Liver (tissue), 9 donors: ENCODE data around the gene ZNF492. TPM values are rescaled to one million over a fixed set of nuclear protein-coding genes. Genes with fewer than 3 reads are reported as not detected.
A peak's percentile ranks its signal among the peaks of the same experiment; 100 is the strongest.
"Not testable (repeated sequence)": the region's sequence is repeated elsewhere in the genome, so short reads cannot be mapped to it uniquely, and the experiment has no call there.

Experiments
- DNase-seq: peaks from one replicate; pipeline ENCODE4 v3.0.0-alpha.2; 2017; ENCODE audit warnings: low spot score
- H3K27ac ChIP-seq, 2 donors: one replicate each; pipeline ENCODE4 v1.7.0; 2013; ENCODE audit warnings: inconsistent platforms in 2 of 2, low read length in 2 of 2, control low read depth in 1 of 2, low read depth in 1 of 2, mild to moderate bottlenecking in 1 of 2
- H3K27me3 ChIP-seq, 4 donors: one replicate each; pipeline versions ENCODE4 v1.6.1 to v1.7.0; 2013; ENCODE audit warnings: low read length in 3 of 4, inconsistent platforms in 1 of 4, mild to moderate bottlenecking in 1 of 4, moderate library complexity in 1 of 4; ENCODE audit not compliant: control insufficient read depth in 4 of 4, insufficient read depth in 4 of 4
- H3K36me3 ChIP-seq, 4 donors: one replicate each; pipeline versions ENCODE4 v1.6.1 to v1.7.0; 2013; ENCODE audit warnings: low read length in 3 of 4, mild to moderate bottlenecking in 3 of 4, low read depth in 1 of 4, moderate library complexity in 1 of 4; ENCODE audit not compliant: control insufficient read depth in 4 of 4, insufficient read depth in 3 of 4
- H3K4me1 ChIP-seq, 4 donors: one replicate each; pipeline versions ENCODE4 v1.6.1 to v1.7.0; 2013; ENCODE audit warnings: low read length in 3 of 4, mild to moderate bottlenecking in 3 of 4, moderate library complexity in 1 of 4; ENCODE audit not compliant: control insufficient read depth in 4 of 4, insufficient read depth in 4 of 4
- H3K4me3 ChIP-seq, 3 donors: one replicate each; pipeline versions ENCODE4 v1.6.1 to v1.7.0; 2013; ENCODE audit warnings: low read length in 3 of 3, control low read depth in 1 of 3, low read depth in 1 of 3, mild to moderate bottlenecking in 1 of 3
- H3K9ac ChIP-seq, 2 donors: one replicate each; pipeline ENCODE4 v1.7.0; 2013; ENCODE audit warnings: low read length in 2 of 2, mild to moderate bottlenecking in 2 of 2, moderate library complexity in 2 of 2, control low read depth in 1 of 2, low read depth in 1 of 2
- H3K9me3 ChIP-seq, 4 donors: one replicate each; pipeline versions ENCODE4 v1.6.1 to v1.7.0; 2013; ENCODE audit warnings: low read length in 3 of 4; ENCODE audit not compliant: control insufficient read depth in 4 of 4
- EGR1 ChIP-seq, 2 donors: IDR thresholded peaks; 2 replicates each; pipeline ENCODE4 v1.6.1; 2016 to 2018; ENCODE audit warnings: antibody characterized with exemption in 2 of 2, low read depth in 2 of 2
- FOXA2 ChIP-seq: IDR thresholded peaks from 2 replicates; pipeline ENCODE4 v1.6.1; 2016; ENCODE audit warnings: antibody characterized with exemption
- GABPA ChIP-seq, 2 donors: IDR thresholded peaks in 1 of 2; conservative IDR thresholded peaks in 1 of 2; 2 replicates each; pipeline ENCODE4 v1.6.1; 2016; ENCODE audit warnings: antibody characterized with exemption in 2 of 2, mild to moderate bottlenecking in 1 of 2, moderate library complexity in 1 of 2
- HNF4A ChIP-seq, 2 donors: conservative IDR thresholded peaks; 2 replicates each; pipeline ENCODE4 v1.6.1; 2016; ENCODE audit warnings: antibody characterized with exemption in 2 of 2, mild to moderate bottlenecking in 2 of 2
- JUND ChIP-seq, 2 donors: IDR thresholded peaks; 2 replicates each; pipeline ENCODE4 v1.6.1; 2016; ENCODE audit warnings: antibody characterized with exemption in 2 of 2
- NR2F2 ChIP-seq: IDR thresholded peaks from 2 replicates; pipeline ENCODE4 v1.6.1; 2016; ENCODE audit warnings: antibody characterized with exemption
- RAD21 ChIP-seq, 2 donors: IDR thresholded peaks; 2 replicates each; pipeline ENCODE4 v1.6.1; 2016; ENCODE audit warnings: antibody characterized with exemption in 2 of 2, mild to moderate bottlenecking in 2 of 2
- REST ChIP-seq: IDR thresholded peaks from 2 replicates; pipeline ENCODE4 v1.6.1; 2016; ENCODE audit warnings: antibody characterized with exemption, mild to moderate bottlenecking
- RXRA ChIP-seq, 2 donors: IDR thresholded peaks; 2 replicates each; pipeline ENCODE4 v1.6.1; 2017 to 2018; ENCODE audit warnings: antibody characterized with exemption in 2 of 2, mild to moderate bottlenecking in 1 of 2
- SP1 ChIP-seq: IDR thresholded peaks from 2 replicates; pipeline ENCODE4 v1.6.1; 2018; ENCODE audit warnings: antibody characterized with exemption, mild to moderate bottlenecking
- TAF1 ChIP-seq: conservative IDR thresholded peaks from 2 replicates; pipeline ENCODE4 v1.6.1; 2016; ENCODE audit warnings: antibody characterized with exemption, mild to moderate bottlenecking
- YY1 ChIP-seq: IDR thresholded peaks from 2 replicates; pipeline ENCODE4 v1.6.1; 2016; ENCODE audit warnings: antibody characterized with exemption, mild to moderate bottlenecking
- WGBS: extraction: QIAGEN DNeasy Blood & Tissue Kit; methylation state at CpG from one replicate; pipeline ENCODE4 v1.1.7; 2013; 5-methylcytosine and 5-hydroxymethylcytosine counted together
- polyA plus RNA-seq, 2 donors: library from polyadenylated mRNA; stranded (reverse) in 1 of 2; unstranded in 1 of 2; fragments of 200-250 nt in 1 of 2; fragments of >200 nt in 1 of 2; fragmentation: Nextera tagmentation in 1 of 2; extraction: Ambion mirVana in 1 of 2; gene quantifications; one replicate each; pipeline versions ENCODE4 v1.2.1 to v1.2.3, GENCODE V29; 2013 to 2015
- total RNA-seq, 2 donors: library from RNA; depleted of rRNA; stranded (reverse); fragments of >200 nt; gene quantifications; one replicate each; pipeline ENCODE4 v1.2.3, GENCODE V29; 2014
- TF ChIP-seq, protein P1 (sequence below): IDR thresholded peaks from 2 replicates; pipeline ENCODE4 v1.6.1; 2016; ENCODE audit warnings: antibody characterized with exemption
- donor health status: healthy.
- donor health status: healthy.
- donor health status: healthy.
- donor health status: healthy.
- donor health status: healthy.

The ZNF492 gene
- 1 to 10 TPM in 1 of 2 donors, under 1 TPM in 1; under 0.01 to 2.4 TPM for total RNA-seq
- under 1 TPM in 1 of 2 donors, not detected in 1; 0.01 TPM for polyA plus RNA-seq

DNA sequence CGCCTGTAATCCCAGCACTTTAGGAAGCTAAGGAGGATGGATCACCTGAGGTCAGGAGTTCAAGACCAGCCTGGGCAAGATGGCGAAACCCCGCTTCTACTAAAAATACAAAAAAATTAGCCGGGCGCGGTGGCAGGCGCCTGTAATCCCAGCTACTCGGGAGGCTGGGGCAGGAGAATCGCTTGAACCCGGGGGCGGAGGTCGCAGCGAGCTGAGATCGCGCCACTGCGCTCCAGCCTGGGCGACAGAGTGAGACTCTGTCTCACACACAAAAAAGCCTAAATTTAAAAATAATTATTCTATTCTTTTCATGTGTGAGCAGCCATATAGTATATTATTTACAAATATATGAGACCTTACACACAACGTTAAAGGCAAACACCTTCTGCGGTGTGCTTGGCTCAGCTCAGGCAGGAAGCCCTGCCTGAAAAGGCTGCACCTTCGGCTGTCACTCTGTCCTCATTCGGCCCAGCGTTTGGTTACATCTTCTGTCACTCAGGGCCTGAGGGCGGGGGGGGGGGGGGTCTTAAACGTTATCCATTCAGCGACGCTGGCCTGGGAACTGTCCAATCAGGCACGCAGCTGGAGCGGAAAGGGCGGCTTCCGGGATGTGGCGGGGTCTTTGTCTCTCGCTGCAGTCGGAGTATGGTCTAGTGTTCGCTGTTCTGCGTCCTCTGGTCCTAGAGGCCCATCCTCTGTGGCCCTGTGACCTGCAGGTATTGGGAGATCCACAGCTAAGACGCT is at the start of gene ZNF492:
ZNF492 (plus strand) TSS at position 619 of the 744 bp plus-strand sequence. CDS start 19,076 bp downstream, outside the sequence.
- WGBS = 8% methylated on average over 36 of the region's 36 CpGs
- not testable (repeated sequence) for H3K36me3 ChIP-seq, H3K9me3 ChIP-seq, H3K4me1 ChIP-seq, H3K27ac ChIP-seq, H3K9ac ChIP-seq, H3K27me3 ChIP-seq
- DNase-seq = peak; percentile 88
- H3K4me3 ChIP-seq = peak within 1 kb of the TSS in 2 of 3 donors; percentile 5 to 34
- TF ChIP-seq SP1 (peak; percentile 13), GABPA (IDR thresholded peaks at IDR 0.05 in 1 of 2, conservative IDR thresholded peaks at IDR 0.05 in 1 of 2) (peak; percentile 46 to 66)

DNA sequence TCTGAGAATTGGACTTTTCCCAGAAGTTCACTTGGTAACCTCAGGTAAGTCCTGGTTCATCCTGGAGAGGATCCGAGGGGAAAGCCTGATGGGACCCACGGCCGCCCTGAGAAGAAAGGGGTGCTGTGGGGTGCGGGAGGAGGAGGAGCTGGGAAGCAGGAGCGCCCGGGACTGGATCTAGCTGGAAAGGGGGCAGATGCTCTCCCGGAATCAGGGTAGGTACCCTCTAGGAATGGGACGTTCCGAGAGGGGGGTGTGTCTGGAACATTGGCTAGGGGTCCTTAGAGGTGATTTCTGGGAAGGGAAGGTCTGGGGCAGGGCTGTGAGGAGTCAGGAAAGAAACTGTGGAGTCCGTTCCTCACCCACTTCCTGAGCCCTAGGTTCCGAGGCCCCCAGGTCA is 38.7 kb upstream of the ZNF492 start:
- 40% methylated on average over 11 of the region's 11 CpGs for WGBS
- H3K27me3 ChIP-seq = no peaks in the 10 kb centered on the region
- no peak overlapping the region for H3K4me3 ChIP-seq
- no peak overlapping the region for H3K27ac ChIP-seq
- peaks cover 0 to 9% (median 4%) of the 10 kb centered on the region in 4 donors for H3K9me3 ChIP-seq
- TF ChIP-seq RXRA (IDR thresholded peaks at IDR 0.05) (no peak), HNF4A (conservative IDR thresholded peaks at IDR 0.05) (no peak), YY1 (no peak), TAF1 (no peak), EGR1 (IDR thresholded peaks at IDR 0.05; ENCODE audit: low read depth in 2 of 2) (no peak)
- H3K4me1 ChIP-seq = peaks cover 0 to 3% (median 0%) of the 10 kb centered on the region in 4 donors
- no peak for DNase-seq
- H3K36me3 ChIP-seq = no peaks in the 10 kb centered on the region
- H3K9ac ChIP-seq = no peak overlapping the region

DNA sequence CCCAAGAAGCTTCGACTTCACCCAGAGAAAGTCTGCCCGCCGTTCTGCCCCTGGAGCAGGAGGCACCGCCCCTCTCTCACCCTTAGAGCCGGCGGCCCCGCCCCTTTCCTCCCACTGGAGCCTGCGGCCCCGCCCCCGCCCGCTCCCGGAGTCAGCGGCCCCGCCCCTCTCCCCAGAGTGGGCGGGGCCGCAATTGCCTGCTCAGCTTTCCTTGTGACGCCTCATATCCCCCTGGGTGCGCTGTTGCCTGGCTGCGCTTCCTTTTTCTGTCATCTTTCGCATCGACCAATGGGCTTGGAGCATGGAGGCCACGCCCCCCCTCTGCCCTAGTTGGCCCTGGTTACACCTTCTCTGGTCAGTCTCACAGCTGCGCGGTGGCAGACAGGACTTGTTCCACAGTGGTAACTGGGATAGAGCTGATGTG is 38.2 kb upstream of the ZNF492 start:
- WGBS = 11% methylated on average over 24 of the region's 24 CpGs
- H3K27me3 ChIP-seq = no peaks in the 10 kb centered on the region
- no peak for DNase-seq
- H3K9me3 ChIP-seq = peaks cover 0 to 9% (median 4%) of the 10 kb centered on the region in 4 donors
- no peak for TF ChIP-seq TAF1
- TF ChIP-seq REST = no peak
- TF ChIP-seq FOXA2 = no peak
- no peak for TF ChIP-seq RAD21 (IDR thresholded peaks at IDR 0.05)
- TF ChIP-seq, protein P1, sequence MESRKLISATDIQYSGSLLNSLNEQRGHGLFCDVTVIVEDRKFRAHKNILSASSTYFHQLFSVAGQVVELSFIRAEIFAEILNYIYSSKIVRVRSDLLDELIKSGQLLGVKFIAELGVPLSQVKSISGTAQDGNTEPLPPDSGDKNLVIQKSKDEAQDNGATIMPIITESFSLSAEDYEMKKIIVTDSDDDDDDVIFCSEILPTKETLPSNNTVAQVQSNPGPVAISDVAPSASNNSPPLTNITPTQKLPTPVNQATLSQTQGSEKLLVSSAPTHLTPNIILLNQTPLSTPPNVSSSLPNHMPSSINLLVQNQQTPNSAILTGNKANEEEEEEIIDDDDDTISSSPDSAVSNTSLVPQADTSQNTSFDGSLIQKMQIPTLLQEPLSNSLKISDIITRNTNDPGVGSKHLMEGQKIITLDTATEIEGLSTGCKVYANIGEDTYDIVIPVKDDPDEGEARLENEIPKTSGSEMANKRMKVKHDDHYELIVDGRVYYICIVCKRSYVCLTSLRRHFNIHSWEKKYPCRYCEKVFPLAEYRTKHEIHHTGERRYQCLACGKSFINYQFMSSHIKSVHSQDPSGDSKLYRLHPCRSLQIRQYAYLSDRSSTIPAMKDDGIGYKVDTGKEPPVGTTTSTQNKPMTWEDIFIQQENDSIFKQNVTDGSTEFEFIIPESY = no peak
- TF ChIP-seq HNF4A (conservative IDR thresholded peaks at IDR 0.05) = no peak
- no peak for TF ChIP-seq NR2F2
- TF ChIP-seq EGR1 (IDR thresholded peaks at IDR 0.05; ENCODE audit: low read depth in 2 of 2) = no peak
- TF ChIP-seq JUND (IDR thresholded peaks at IDR 0.05) = no peak
- peaks cover 0 to 3% (median 0%) of the 10 kb centered on the region in 4 donors for H3K4me1 ChIP-seq
- no peaks in the 10 kb centered on the region for H3K36me3 ChIP-seq
- H3K9ac ChIP-seq = no peak overlapping the region
- H3K4me3 ChIP-seq = no peak overlapping the region
- H3K27ac ChIP-seq = no peak overlapping the region
